ENCODE measurements around the gene HS6ST2. TPM values are rescaled to one million over a fixed set of nuclear protein-coding genes. Genes with fewer than 3 reads are reported as not detected.

The HS6ST2 gene
- total RNA-seq, 1 donor from 2014 or later, result 43.2 TPM

DNA sequence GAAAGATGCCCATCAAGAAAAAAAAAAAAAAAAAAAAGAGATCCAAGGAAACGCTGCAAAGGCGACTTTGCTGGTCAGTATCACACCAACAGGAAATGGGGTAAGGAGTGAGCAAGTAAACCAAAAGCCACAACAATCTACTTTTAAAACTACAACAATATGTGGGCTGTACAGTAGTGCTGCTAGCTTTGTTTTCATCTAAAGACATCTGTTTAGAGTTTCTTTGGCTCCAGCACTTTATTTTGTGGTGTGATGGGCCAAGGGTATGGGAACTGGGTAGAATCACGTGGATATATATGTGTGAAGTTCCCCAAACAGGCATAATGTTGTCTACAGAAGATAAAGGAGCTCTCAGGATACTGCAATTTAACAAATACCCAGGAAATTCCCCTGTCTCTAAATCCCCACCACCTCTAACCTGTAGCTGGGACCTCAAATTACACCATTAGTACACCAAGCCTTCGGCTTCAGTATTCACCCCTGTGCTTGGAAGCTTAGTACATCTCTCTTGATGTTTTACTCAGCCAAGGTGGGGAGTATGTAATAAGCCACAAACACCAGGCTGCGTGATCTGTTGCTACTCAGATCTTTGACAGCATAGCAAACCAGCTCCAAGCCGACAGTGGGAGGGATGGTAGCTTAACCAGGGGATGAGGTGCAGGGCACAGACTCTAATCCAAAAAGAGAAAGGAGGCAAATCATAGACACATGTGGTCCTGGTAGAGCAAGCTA, 207.9 kb downstream of the HS6ST2 start:
- H3K36me3 Mint-ChIP-seq, result no peaks in the 10 kb centered on the region
- H3K4me3 Mint-ChIP-seq, result no peak overlapping the region
- H3K27ac Mint-ChIP-seq, result no peak overlapping the region
- TF ChIP-seq, protein P1, sequence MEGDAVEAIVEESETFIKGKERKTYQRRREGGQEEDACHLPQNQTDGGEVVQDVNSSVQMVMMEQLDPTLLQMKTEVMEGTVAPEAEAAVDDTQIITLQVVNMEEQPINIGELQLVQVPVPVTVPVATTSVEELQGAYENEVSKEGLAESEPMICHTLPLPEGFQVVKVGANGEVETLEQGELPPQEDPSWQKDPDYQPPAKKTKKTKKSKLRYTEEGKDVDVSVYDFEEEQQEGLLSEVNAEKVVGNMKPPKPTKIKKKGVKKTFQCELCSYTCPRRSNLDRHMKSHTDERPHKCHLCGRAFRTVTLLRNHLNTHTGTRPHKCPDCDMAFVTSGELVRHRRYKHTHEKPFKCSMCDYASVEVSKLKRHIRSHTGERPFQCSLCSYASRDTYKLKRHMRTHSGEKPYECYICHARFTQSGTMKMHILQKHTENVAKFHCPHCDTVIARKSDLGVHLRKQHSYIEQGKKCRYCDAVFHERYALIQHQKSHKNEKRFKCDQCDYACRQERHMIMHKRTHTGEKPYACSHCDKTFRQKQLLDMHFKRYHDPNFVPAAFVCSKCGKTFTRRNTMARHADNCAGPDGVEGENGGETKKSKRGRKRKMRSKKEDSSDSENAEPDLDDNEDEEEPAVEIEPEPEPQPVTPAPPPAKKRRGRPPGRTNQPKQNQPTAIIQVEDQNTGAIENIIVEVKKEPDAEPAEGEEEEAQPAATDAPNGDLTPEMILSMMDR (IDR thresholded peaks at IDR 0.05), result no peak
- TF ChIP-seq EZH2 (IDR thresholded peaks at IDR 0.05) (no peak), EZH2phosphoT487 (IDR thresholded peaks at IDR 0.05) (no peak)
- Histone ChIP-seq H3K9me3 (ENCODE audit: low read depth) (no peaks in the 10 kb centered on the region), H3K4me3 (no peak overlapping the region), H3K36me3 (no peaks in the 10 kb centered on the region), H3F3A (ENCODE audit: low read depth) (no peaks in the 10 kb centered on the region), H2AFZ (replicated peaks) (no peak overlapping the region), H3K79me2 (ENCODE audit: low read depth) (no peaks in the 10 kb centered on the region), H3K4me1 (no peaks in the 10 kb centered on the region), H3K9ac (no peak overlapping the region), H3K4me2 (no peak overlapping the region), H3K27ac (no peak overlapping the region), H3K27me3 (no peaks in the 10 kb centered on the region), H4K20me1 (ENCODE audit: low read depth) (no peaks in the 10 kb centered on the region)
- DNase-seq (ENCODE audit: low spot score), result no peak
- peaks cover 3% of the 10 kb centered on the region for H3K27me3 Mint-ChIP-seq (ENCODE audit: insufficient read depth, low read depth)
- peaks cover 7% of the 10 kb centered on the region for H3K9me3 Mint-ChIP-seq
- H3K4me1 Mint-ChIP-seq, result peaks cover 26% of the 10 kb centered on the region

DNA sequence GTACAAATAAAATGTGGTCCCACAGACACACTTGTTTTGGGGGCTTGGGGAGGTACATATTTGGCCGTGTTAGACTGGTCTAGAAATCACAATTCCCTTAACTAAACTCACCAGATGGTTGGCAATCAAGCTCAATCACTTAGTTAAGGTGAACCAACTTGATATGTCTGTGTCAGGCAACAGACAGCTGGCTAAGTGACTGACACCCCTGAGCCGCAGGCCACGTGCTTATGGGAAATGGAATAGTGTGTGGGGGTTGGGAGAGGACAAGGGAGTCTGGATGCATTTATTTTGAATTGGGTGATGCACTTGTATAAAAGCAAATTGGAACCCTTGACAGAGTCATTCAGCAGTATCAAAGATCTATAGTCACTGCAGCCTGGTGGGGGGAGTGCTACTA, 209.0 kb downstream of the HS6ST2 start:
- no peak for DNase-seq (ENCODE audit: low spot score)
- Histone ChIP-seq H3K36me3 (no peaks in the 10 kb centered on the region), H4K20me1 (ENCODE audit: low read depth) (no peaks in the 10 kb centered on the region), H3K9ac (no peak overlapping the region), H3K4me3 (no peak overlapping the region), H3K4me2 (no peak overlapping the region), H2AFZ (replicated peaks) (no peak overlapping the region), H3K27ac (no peak overlapping the region), H3K9me3 (ENCODE audit: low read depth) (no peaks in the 10 kb centered on the region), H3F3A (ENCODE audit: low read depth) (no peaks in the 10 kb centered on the region), H3K4me1 (no peaks in the 10 kb centered on the region), H3K27me3 (no peaks in the 10 kb centered on the region), H3K79me2 (ENCODE audit: low read depth) (no peaks in the 10 kb centered on the region)
- no peak overlapping the region for H3K27ac Mint-ChIP-seq
- TF ChIP-seq, protein P1 (IDR thresholded peaks at IDR 0.05), result no peak
- TF ChIP-seq EZH2 (IDR thresholded peaks at IDR 0.05) (no peak), EZH2phosphoT487 (IDR thresholded peaks at IDR 0.05) (no peak)
- peaks cover 7% of the 10 kb centered on the region for H3K27me3 Mint-ChIP-seq (ENCODE audit: insufficient read depth, low read depth)
- no peaks in the 10 kb centered on the region for H3K36me3 Mint-ChIP-seq
- peaks cover 29% of the 10 kb centered on the region for H3K4me1 Mint-ChIP-seq
- peaks cover 7% of the 10 kb centered on the region for H3K9me3 Mint-ChIP-seq
- no peak overlapping the region for H3K4me3 Mint-ChIP-seq

DNA sequence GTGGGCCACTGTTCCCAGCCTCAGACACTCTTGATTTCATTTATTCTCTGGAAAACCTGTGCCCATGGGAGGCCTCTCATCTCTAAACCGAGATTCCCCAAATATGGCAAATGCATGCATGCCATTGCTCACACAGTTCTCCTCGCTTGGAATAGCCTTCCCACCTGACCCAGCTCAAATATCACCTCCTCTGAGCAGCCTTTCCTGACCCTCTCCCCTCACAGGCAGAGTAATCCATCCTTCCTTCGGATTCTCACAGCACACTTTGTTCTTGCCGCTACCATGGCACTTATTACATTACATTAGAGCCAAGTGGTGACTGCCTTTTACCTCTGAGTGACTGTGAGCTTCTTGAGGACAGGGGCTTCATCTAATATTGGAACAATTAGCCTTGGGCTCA, 209.5 kb downstream of the HS6ST2 start:
- Mint-ChIP-seq H3K4me1 (peaks cover 29% of the 10 kb centered on the region), H3K36me3 (no peaks in the 10 kb centered on the region), H3K4me3 (no peak overlapping the region), H3K27me3 (ENCODE audit: insufficient read depth, low read depth) (peaks cover 7% of the 10 kb centered on the region), H3K27ac (no peak overlapping the region), H3K9me3 (peaks cover 7% of the 10 kb centered on the region)
- Histone ChIP-seq H3K4me3 (no peak overlapping the region), H3K36me3 (no peaks in the 10 kb centered on the region), H3K27me3 (no peaks in the 10 kb centered on the region), H3F3A (ENCODE audit: low read depth) (no peaks in the 10 kb centered on the region), H4K20me1 (ENCODE audit: low read depth) (no peaks in the 10 kb centered on the region), H3K79me2 (ENCODE audit: low read depth) (no peaks in the 10 kb centered on the region), H3K4me1 (no peaks in the 10 kb centered on the region), H3K9me3 (ENCODE audit: low read depth) (no peaks in the 10 kb centered on the region), H3K9ac (no peak overlapping the region), H3K27ac (no peak overlapping the region), H3K4me2 (no peak overlapping the region), H2AFZ (replicated peaks) (no peak overlapping the region)
- TF ChIP-seq, protein P1 (IDR thresholded peaks at IDR 0.05), result no peak
- no peak for DNase-seq (ENCODE audit: low spot score)

All from neural progenitor cell (in vitro differentiated cells).